ENCODE data around the gene ADK.

Gene ADK

GRCh38 chr10:74305730-74306129, 154.7 kb downstream of the ADK start:
- Histone ChIP-seq H3K36me3 (replicated peaks; ENCODE audit: low read depth, low read length) (no peaks in the 10 kb centered on the region), H3K9me3 (ENCODE audit: insufficient read depth, low read length) (no peaks in the 10 kb centered on the region), H3K4me2 (ENCODE audit: low read length) (no peak overlapping the region), H3K27me3 (ENCODE audit: low read depth, low read length) (no peaks in the 10 kb centered on the region), H2AFZ (ENCODE audit: low read depth, low read length) (no peak overlapping the region), H3K4me1 (ENCODE audit: low read length) (peaks cover 2% of the 10 kb centered on the region; the same call in 1 of the 2 replicates), H3K79me2 (ENCODE audit: low read length) (no peaks in the 10 kb centered on the region), H4K20me1 (ENCODE audit: insufficient read depth, low read length) (no peaks in the 10 kb centered on the region), H3K27ac (ENCODE audit: low read length) (no peak overlapping the region), H3K9ac (ENCODE audit: low read length) (no peak overlapping the region), H3K4me3 (ENCODE audit: low read length) (no peak overlapping the region)
- TF ChIP-seq EZH2phosphoT487 (IDR thresholded peaks at IDR 0.05; ENCODE audit: low read depth), result no peak
- TF ChIP-seq CTCF (IDR thresholded peaks at IDR 0.05; ENCODE audit: low read depth, low read length), result no peak

- no peaks in the 10 kb centered on the region for H3K27me3 ChIP-seq (ENCODE audit: low read depth, low read length)
- no peaks in the 10 kb centered on the region for H3K36me3 ChIP-seq (replicated peaks; ENCODE audit: low read depth, low read length)
- no peaks in the 10 kb centered on the region for H3K9me3 ChIP-seq (ENCODE audit: insufficient read depth, low read length)
- TF ChIP-seq CTCF (IDR thresholded peaks at IDR 0.05; ENCODE audit: low read depth, low read length) (no peak), EZH2phosphoT487 (IDR thresholded peaks at IDR 0.05; ENCODE audit: low read depth) (no peak)
- H3K9ac ChIP-seq (ENCODE audit: low read length), result no peak overlapping the region
- H3K4me2 ChIP-seq (ENCODE audit: low read length), result no peak overlapping the region
- no peaks in the 10 kb centered on the region for H3K79me2 ChIP-seq (ENCODE audit: low read length)
- no peak overlapping the region for H3K27ac ChIP-seq (ENCODE audit: low read length)
- H4K20me1 ChIP-seq (ENCODE audit: insufficient read depth, low read length), result no peaks in the 10 kb centered on the region
- H3K4me1 ChIP-seq (ENCODE audit: low read length), result no peaks in the 10 kb centered on the region
- no peak overlapping the region for H2AFZ ChIP-seq (ENCODE audit: low read depth, low read length)
- H3K4me3 ChIP-seq (ENCODE audit: low read length), result no peak overlapping the region
Measured at GRCh38 chr10:74306227-74306982, 155.4 kb downstream of the ADK start.

GRCh38 chr10:74307061-74307651, 156.1 kb downstream of the ADK start:
- Histone ChIP-seq H2AFZ (ENCODE audit: low read depth, low read length) (no peak overlapping the region), H3K4me3 (ENCODE audit: low read length) (no peak overlapping the region), H3K4me1 (ENCODE audit: low read length) (no peaks in the 10 kb centered on the region), H3K4me2 (ENCODE audit: low read length) (no peak overlapping the region), H3K79me2 (ENCODE audit: low read length) (no peaks in the 10 kb centered on the region), H3K9ac (ENCODE audit: low read length) (no peak overlapping the region), H3K9me3 (ENCODE audit: insufficient read depth, low read length) (no peaks in the 10 kb centered on the region), H4K20me1 (ENCODE audit: insufficient read depth, low read length) (no peaks in the 10 kb centered on the region), H3K27me3 (ENCODE audit: low read depth, low read length) (no peaks in the 10 kb centered on the region), H3K27ac (ENCODE audit: low read length) (no peak overlapping the region), H3K36me3 (replicated peaks; ENCODE audit: low read depth, low read length) (no peaks in the 10 kb centered on the region)
- TF ChIP-seq CTCF (IDR thresholded peaks at IDR 0.05; ENCODE audit: low read depth, low read length) (no peak), EZH2phosphoT487 (IDR thresholded peaks at IDR 0.05; ENCODE audit: low read depth) (no peak)

DNA sequence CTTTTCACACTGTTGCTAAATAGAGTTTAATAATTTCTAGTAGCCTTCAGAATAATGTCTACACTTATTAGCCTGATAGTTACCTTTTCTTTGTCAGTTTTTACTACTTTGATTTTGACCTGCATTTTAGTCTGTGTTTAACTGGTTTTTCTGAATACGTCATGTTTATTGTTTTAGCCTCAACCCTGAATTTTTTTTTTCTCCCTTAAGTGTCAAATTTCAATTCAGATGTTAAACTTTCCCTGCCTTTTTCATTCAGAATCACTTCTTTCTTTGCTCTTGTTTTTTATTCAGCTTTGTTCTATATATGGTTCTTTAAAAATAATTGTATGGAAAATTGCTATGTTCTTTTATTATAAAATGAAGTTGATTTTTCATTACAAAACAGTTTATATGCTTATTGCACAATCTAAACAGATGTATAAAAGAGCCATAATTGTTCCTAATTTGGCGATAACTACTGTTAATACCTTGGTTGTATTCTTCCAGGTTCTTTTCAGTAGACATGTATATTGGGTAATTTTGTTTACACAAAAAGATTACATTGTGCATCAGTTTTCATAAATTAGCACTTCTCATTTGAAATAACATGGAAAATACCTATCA, 159.7 kb downstream of the ADK start:
- Histone ChIP-seq H3K27me3 (ENCODE audit: low read depth, low read length) (no peaks in the 10 kb centered on the region), H3K9ac (ENCODE audit: low read length) (no peak overlapping the region), H3K36me3 (replicated peaks; ENCODE audit: low read depth, low read length) (no peaks in the 10 kb centered on the region), H3K27ac (ENCODE audit: low read length) (no peak overlapping the region), H3K9me3 (ENCODE audit: insufficient read depth, low read length) (no peaks in the 10 kb centered on the region), H3K79me2 (ENCODE audit: low read length) (no peaks in the 10 kb centered on the region), H4K20me1 (ENCODE audit: insufficient read depth, low read length) (no peaks in the 10 kb centered on the region), H3K4me3 (ENCODE audit: low read length) (no peak overlapping the region), H3K4me1 (ENCODE audit: low read length) (peaks cover 7% of the 10 kb centered on the region), H2AFZ (ENCODE audit: low read depth, low read length) (no peak overlapping the region), H3K4me2 (ENCODE audit: low read length) (no peak overlapping the region)
- no peak for TF ChIP-seq CTCF (IDR thresholded peaks at IDR 0.05; ENCODE audit: low read depth, low read length)
- no peak for TF ChIP-seq EZH2phosphoT487 (IDR thresholded peaks at IDR 0.05; ENCODE audit: low read depth)

Data from OCI-LY3 (cell line).